Fibroblast of mammary gland (primary cell): ENCODE data around the gene CCNQ.
A peak's percentile ranks its signal among the peaks of the same experiment; 100 is the strongest.
"Not testable (repeated sequence)": the region's sequence is repeated elsewhere in the genome, so short reads cannot be mapped to it uniquely, and the experiment has no call there.

Experiments
- DNase-seq: peaks from one replicate; pipeline ENCODE4 v3.0.0-alpha.2; 2010; ENCODE audit warnings: low read depth
- H3K4me3 ChIP-seq: 2 replicates; pipeline ENCODE4 v1.5.1; 2011; ENCODE audit warnings: low read depth, mild to moderate bottlenecking, low read length, moderate library complexity; ENCODE audit not compliant: control insufficient read depth
- CTCF ChIP-seq: conservative IDR thresholded peaks from 2 replicates; pipeline ENCODE4 v1.5.1; 2011; ENCODE audit warnings: low read depth, low read length, inconsistent platforms; ENCODE audit not compliant: control insufficient read depth, insufficient read depth

The CCNQ gene

GRCh38 chrX:153611298-153612095 is 12.6 kb upstream of the CCNQ start:
- no peak for DNase-seq
- no peak for TF ChIP-seq CTCF
- H3K4me3 ChIP-seq: no peak overlapping the region

GRCh38 chrX:153610836-153611213 is 11.9 kb upstream of the CCNQ start:
- no peak for DNase-seq
- no peak overlapping the region for H3K4me3 ChIP-seq

DNA sequence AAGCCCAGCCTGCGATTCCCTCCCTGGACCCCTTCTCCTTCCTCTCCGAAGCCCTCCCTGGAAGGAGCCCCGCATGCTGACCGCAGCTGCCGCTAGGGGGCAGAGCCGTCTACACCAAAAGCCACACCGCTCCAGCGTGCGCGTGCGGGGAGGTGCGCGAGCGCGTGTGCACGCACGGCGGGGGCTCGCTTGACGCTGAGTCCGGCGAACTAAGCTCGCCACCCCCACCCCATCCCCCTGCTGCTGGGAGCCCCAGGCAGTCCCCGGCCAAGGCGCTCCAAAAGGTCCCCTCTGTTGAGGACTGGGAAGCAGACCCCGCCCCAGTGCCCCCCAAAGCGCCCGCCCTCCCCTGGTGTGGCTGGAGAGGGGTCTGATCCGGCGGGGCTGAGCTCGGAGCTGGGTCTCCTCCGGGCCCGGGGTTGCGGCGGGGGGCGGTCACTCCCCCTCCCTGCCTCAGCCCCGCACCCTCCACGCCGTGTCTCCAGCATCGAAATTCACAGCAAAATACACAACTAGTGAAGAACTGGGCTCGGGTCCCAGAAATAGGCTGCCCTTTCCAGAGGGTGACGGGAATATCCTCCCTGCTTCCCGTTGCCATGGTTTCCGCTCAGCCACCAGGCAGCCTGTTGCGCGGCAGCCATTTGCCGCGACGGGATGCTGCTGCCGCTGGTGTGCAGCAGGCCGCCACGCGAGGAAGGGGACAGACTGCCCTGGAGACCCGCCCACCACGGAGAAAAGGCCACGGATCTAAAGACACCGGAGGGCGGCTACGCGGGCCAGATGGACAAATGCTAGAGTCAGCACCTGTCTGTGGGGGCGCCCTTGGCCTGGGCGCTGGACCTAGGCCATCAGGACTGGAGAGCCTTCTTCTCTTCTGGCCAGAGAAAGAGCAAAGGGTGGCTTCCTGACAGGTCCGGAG is 11.2 kb upstream of the CCNQ start:
- TF ChIP-seq CTCF: peak; percentile 55
- H3K4me3 ChIP-seq: peak overlapping the region; percentile 15
- peak; percentile 59 for DNase-seq

More at GRCh38 chrX:153610836-153611213, 11.9 kb upstream of the CCNQ start:
- no peak for TF ChIP-seq CTCF

DNA sequence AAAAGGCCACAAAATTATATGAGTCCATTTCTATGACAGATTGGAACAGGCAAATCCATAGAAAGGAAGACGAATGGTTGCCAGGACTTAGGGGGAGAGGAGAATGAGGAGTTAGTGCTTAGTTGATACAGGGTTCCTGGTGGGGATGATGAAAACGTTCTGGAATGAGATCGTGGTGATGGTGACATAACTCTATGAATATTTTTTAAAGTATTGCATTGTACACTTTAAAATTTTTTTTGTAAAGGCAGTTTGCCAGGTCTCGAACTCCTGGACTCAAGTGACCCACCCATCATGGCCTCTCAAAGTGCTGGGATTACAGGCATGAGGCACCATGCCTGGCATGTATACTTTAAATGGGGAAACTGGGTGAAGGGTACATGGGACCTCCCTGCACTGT is 9.9 kb upstream of the CCNQ start:
- peak; percentile 9 for DNase-seq
- no peak overlapping the region for H3K4me3 ChIP-seq
- no peak for TF ChIP-seq CTCF

DNA sequence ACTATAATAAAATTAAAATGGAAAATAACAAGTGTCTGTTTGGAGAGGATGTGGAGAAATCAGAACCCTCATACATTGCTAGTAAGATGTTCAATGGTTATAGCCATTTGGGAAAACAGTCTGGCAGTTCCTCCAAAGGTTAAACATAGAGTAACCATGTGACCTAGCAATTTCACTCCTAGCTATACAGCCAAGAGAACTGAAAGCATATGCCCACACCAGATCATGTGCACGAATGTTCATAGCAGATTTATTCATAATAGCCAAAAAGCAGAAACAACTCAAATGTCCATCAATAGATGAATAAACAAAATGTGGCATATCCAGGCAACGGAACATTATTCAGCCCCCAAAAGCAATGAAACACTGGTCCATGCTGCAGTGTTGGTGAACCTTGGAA is 9.4 kb upstream of the CCNQ start:
- TF ChIP-seq CTCF: no peak
- no peak overlapping the region for H3K4me3 ChIP-seq
- DNase-seq: no peak

DNA sequence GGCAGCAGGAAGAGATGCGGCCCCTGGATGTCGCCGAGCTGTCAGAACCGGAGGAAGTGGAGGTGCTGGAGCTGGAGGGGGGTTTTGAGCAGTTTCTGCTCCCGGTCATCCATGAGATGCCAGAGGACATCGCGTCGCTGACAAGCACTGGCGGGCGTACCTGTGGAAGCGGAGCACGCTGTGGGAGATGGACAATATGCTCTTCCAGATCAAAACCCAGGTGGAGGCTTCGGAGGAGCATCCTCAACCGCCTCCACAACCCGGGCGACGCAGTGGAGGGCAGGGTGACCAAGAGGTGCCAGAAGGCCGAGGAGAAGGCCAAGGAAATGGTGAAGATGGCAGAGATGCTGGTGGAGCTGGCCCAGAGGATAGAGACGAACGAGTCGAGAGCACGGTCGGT is 7.6 kb upstream of the CCNQ start:
- TF ChIP-seq CTCF: no peak
- H3K4me3 ChIP-seq: no peak overlapping the region
- DNase-seq: no peak

GRCh38 chrX:153604666-153605380 is 5.9 kb upstream of the CCNQ start:
- not testable (repeated sequence) for DNase-seq, H3K4me3 ChIP-seq
